K562 (cell line): ENCODE data around the gene NR0B2. TPM values are rescaled to one million over a fixed set of nuclear protein-coding genes. Genes with fewer than 3 reads are reported as not detected.
A peak's percentile ranks its signal among the peaks of the same experiment; 100 is the strongest.

ENCODE experiments used
- ATAC-seq: fragments of 200-7000 bp; cut with Tn5 transposase; 3 replicates; pipeline ENCODE4 v1.9.1; 2020; ENCODE audit warnings: moderate library complexity
- BruUV-seq: library from RNA; stranded (reverse); fragments of 400-500 nt; replicated peaks from 2 replicates; lab custom pipeline; 2021; lab: Mats Ljungman, UMichigan
- CTCF ChIA-PET: fragments of 300-600 bp; formaldehyde crosslinking; extraction: SDS; loops from one replicate; lab custom pipeline; 2021; ENCODE audit warnings: low intra/inter-chr PET ratio; lab: Yijun Ruan, JAX
- POLR2A ChIA-PET: fragments of 300-600, 350-650 bp; sonication (Branson Sonifier 250); formaldehyde crosslinking; extraction: SDS; loops from one replicate; lab custom pipeline; 2021; ENCODE audit warnings: antibody characterized with exemption, inconsistent platforms; lab: Yijun Ruan, JAX
- DNase-seq, 4 experiments: peaks; one replicate each; pipeline versions ENCODE4 v3.0.0 to v3.0.0-alpha.2; 2011 to 2018; ENCODE audit warnings: low spot score in 3 of 4, mixed read lengths in 3 of 4; ENCODE audit errors: extremely low read depth in 1 of 4
- FAIRE-seq: peaks from 2 replicates; lab custom pipeline; 2011; peaks lifted over from hg19 to GRCh38; lab: Jason Lieb, UNC
- H2AFZ ChIP-seq: 2 replicates; pipeline ENCODE4 v1.6.0; 2011; ENCODE audit warnings: low read depth, low read length, control low read depth, inconsistent platforms
- H3K27ac ChIP-seq: fragments of 200-600 bp; 3 replicates; pipeline ENCODE4 v1.8.0; 2011; ENCODE audit warnings: low read depth, mild to moderate bottlenecking, control low read depth, inconsistent platforms, low read length, moderate library complexity, mixed read lengths; ENCODE audit errors: extremely low read depth
- H3K27me3 ChIP-seq, 2 experiments: fragments of 300-600 bp in 1 of 2; 2 replicates in 1 of 2; 3 replicates in 1 of 2; pipeline versions ENCODE4 v1.6.0 to v1.8.0; 2011; ENCODE audit warnings: inconsistent platforms in 2 of 2, low read length in 2 of 2, mild to moderate bottlenecking in 1 of 2, mixed read lengths in 1 of 2, moderate library complexity in 1 of 2; ENCODE audit not compliant: control insufficient read depth in 2 of 2, insufficient read depth in 2 of 2
- H3K36me3 ChIP-seq: fragments of 300-600 bp; 3 replicates; pipeline ENCODE4 v1.8.0; 2011; ENCODE audit warnings: mild to moderate bottlenecking, low read length, inconsistent platforms; ENCODE audit not compliant: control insufficient read depth, insufficient read depth
- H3K4me1 ChIP-seq, 2 experiments: fragments of 200-600 bp in 1 of 2; replicated peaks in 1 of 2; 2 replicates in 1 of 2; 3 replicates in 1 of 2; pipeline versions ENCODE4 v1.5.1 to v1.8.0; 2011; ENCODE audit warnings: inconsistent platforms in 2 of 2, low read length in 2 of 2, mild to moderate bottlenecking in 1 of 2, mixed read lengths in 1 of 2, moderate library complexity in 1 of 2; ENCODE audit not compliant: control insufficient read depth in 2 of 2, insufficient read depth in 2 of 2
- H3K4me2 ChIP-seq: 2 replicates; pipeline ENCODE4 v1.6.1; 2011; ENCODE audit warnings: low read length, control low read depth, inconsistent platforms, mixed read lengths; ENCODE audit not compliant: insufficient read depth
- H3K4me3 ChIP-seq: fragments of 200-600 bp; sonication (generic), shearing (Covaris generic); 2 replicates; pipeline ENCODE4 v1.5.1; 2016; ENCODE audit warnings: control low read depth, inconsistent platforms
- H3K79me2 ChIP-seq: fragments of 200-600 bp; 3 replicates; pipeline ENCODE4 v1.8.0; 2011; ENCODE audit warnings: low read length, inconsistent platforms; ENCODE audit not compliant: control insufficient read depth, insufficient read depth
- H3K9ac ChIP-seq, 2 experiments: 2 replicates each; pipeline versions ENCODE4 v1.6.0 to v1.6.1; 2011; ENCODE audit warnings: low read depth in 2 of 2, low read length in 2 of 2, control low read depth in 1 of 2, inconsistent platforms in 1 of 2, mild to moderate bottlenecking in 1 of 2, mixed read lengths in 1 of 2; ENCODE audit not compliant: insufficient read depth in 1 of 2
- H3K9me1 ChIP-seq: one replicate; pipeline ENCODE4 v1.6.0; 2011; ENCODE audit warnings: inconsistent platforms, mild to moderate bottlenecking, low read length, moderate library complexity; ENCODE audit not compliant: control insufficient read depth, insufficient read depth
- H3K9me3 ChIP-seq: replicated peaks from 2 replicates; pipeline ENCODE4 v1.5.1; 2011; ENCODE audit warnings: low read depth, low read length, inconsistent platforms; ENCODE audit not compliant: control insufficient read depth, insufficient read depth
- H4K20me1 ChIP-seq: replicated peaks from 2 replicates; pipeline ENCODE4 v1.6.1; 2011; ENCODE audit warnings: low read length, inconsistent platforms, mixed read lengths; ENCODE audit not compliant: control insufficient read depth, insufficient read depth
- CEBPG ChIP-seq, 3 experiments: fragments of 200-800 bp in 1 of 3; sonication (Bioruptor generic) in 1 of 3; sonication (generic) in 1 of 3; formaldehyde crosslinking in 1 of 3; IDR thresholded peaks in 2 of 3; conservative IDR thresholded peaks in 1 of 3; 2 replicates each; pipeline versions ENCODE4 v1.6.1 to v1.8.0; 2016 to 2022; ENCODE audit warnings: missing compliant biosample characterization in 2 of 3, missing genetic modification characterization in 2 of 3, mild to moderate bottlenecking in 1 of 3, missing genetic modification reagents in 1 of 3
- CHCHD3 ChIP-seq: fragments of 250-450 bp; sonication (Bioruptor Pico); IDR thresholded peaks from 2 replicates; pipeline ENCODE4 v2.1.2; 2022; ENCODE audit warnings: mild to moderate bottlenecking
- EP300 ChIP-seq: IDR thresholded peaks from 2 replicates; pipeline ENCODE4 v1.6.1; 2012; ENCODE audit warnings: low read length, improper control_type of control experiment
- ERF ChIP-seq: fragments of 450-650 bp; formaldehyde crosslinking; IDR thresholded peaks from 2 replicates; pipeline ENCODE4 v1.4.0; 2020; ENCODE audit warnings: mild to moderate bottlenecking, mixed read lengths
- FOXA3 ChIP-seq, 2 experiments: fragments of 450-650 bp in 1 of 2; sonication (generic) in 1 of 2; formaldehyde crosslinking; IDR thresholded peaks in 1 of 2; conservative IDR thresholded peaks in 1 of 2; 2 replicates each; pipeline versions ENCODE4 v1.4.0 to v1.8.0; 2020 to 2022; ENCODE audit warnings: mild to moderate bottlenecking in 2 of 2, missing genetic modification reagents in 1 of 2
- FOXJ2 ChIP-seq: fragments of 200-800 bp; sonication (Bioruptor generic); IDR thresholded peaks from 2 replicates; pipeline ENCODE4 v1.6.1; 2016; ENCODE audit warnings: missing genetic modification characterization, missing compliant biosample characterization
- HMGXB4 ChIP-seq: sonication (generic); formaldehyde crosslinking; IDR thresholded peaks from 2 replicates; pipeline ENCODE4 v1.8.1; 2023; ENCODE audit warnings: mild to moderate bottlenecking, missing genetic modification reagents
- HOMEZ ChIP-seq: fragments of 250-450 bp; sonication (Bioruptor Pico); IDR thresholded peaks from 2 replicates; pipeline ENCODE4 v1.4.0; 2020; ENCODE audit warnings: mild to moderate bottlenecking, moderate library complexity
- JUND ChIP-seq, 2 experiments: IDR thresholded peaks; 2 replicates in 1 of 2; 3 replicates in 1 of 2; pipeline ENCODE4 v1.6.1; 2011; ENCODE audit warnings: borderline replicate concordance in 2 of 2, low read depth in 2 of 2, low read length in 2 of 2, improper control_type of control experiment in 1 of 2, missing biosample characterization in 1 of 2, missing genetic modification characterization in 1 of 2, missing genetic modification reagents in 1 of 2
- MIER1 ChIP-seq: fragments of 450-650 bp; IDR thresholded peaks from 2 replicates; pipeline ENCODE4 v1.6.1; 2016; ENCODE audit warnings: antibody characterized with exemption, mild to moderate bottlenecking, low read depth
- MYNN ChIP-seq, 2 experiments: sonication (generic); formaldehyde crosslinking in 1 of 2; IDR thresholded peaks; 2 replicates each; pipeline versions ENCODE4 v1.5.0 to v1.6.1; 2016 to 2020; ENCODE audit warnings: antibody characterized with exemption in 1 of 2, missing genetic modification reagents in 1 of 2
- RBBP5 ChIP-seq: fragments of 200-600 bp; sonication (generic); IDR thresholded peaks from 2 replicates; pipeline ENCODE4 v1.6.1; 2012; ENCODE audit warnings: borderline replicate concordance, mild to moderate bottlenecking, low read length, control low read depth, inconsistent platforms; ENCODE audit not compliant: insufficient read depth, poor library complexity, severe bottlenecking
- RFX1 ChIP-seq: fragments of 450-650 bp; IDR thresholded peaks from 2 replicates; pipeline ENCODE4 v1.6.1; 2016; ENCODE audit warnings: mild to moderate bottlenecking, moderate library complexity
- WGBS: fragments of 100-300 bp; shearing (Covaris generic); methylation state at CpG from one replicate; pipeline ENCODE4 v1.1.6; 2016; ENCODE audit warnings: low coverage, mixed read lengths; ENCODE audit not compliant: insufficient coverage; ENCODE audit errors: missing lambda C conversion rate; 5-methylcytosine and 5-hydroxymethylcytosine counted together
- in situ Hi-C: fragments of 300-500 bp; cut with MboI; formaldehyde crosslinking; loops from 4 replicates; pipeline ENCODE4 v1.15.0; 2018; ENCODE audit warnings: inconsistent platforms, mixed read lengths
- intact Hi-C: fragments of 100-400 bp; cut with micrococcal nuclease; formaldehyde crosslinking; loops from 2 replicates; pipeline ENCODE4 v1.14.2; 2022
- polyA plus RNA-seq, 8 experiments: library from polyadenylated mRNA; depleted of rRNA in 4 of 8; stranded (reverse) in 5 of 8; unstranded in 3 of 8; fragments of >200 nt; fragmentation: Nextera tagmentation in 2 of 8; fragmentation: Illumina TruSeq in 1 of 8; extraction: Ambion mirVana in 2 of 8; extraction: Trizol in 1 of 8; gene quantifications; 2 replicates each; pipeline versions ENCODE4 v1.2.1 to v1.2.3, GENCODE V29; 2011 to 2014; ENCODE audit warnings: inconsistent platforms in 1 of 8, missing spikeins in 1 of 8
- total RNA-seq, 7 experiments: library from RNA; depleted of rRNA in 6 of 7; stranded (reverse); fragments of >200 nt in 6 of 7; fragmentation: Illumina TruSeq in 2 of 7; extraction: Trizol in 2 of 7; gene quantifications; 2 replicates each; pipeline versions ENCODE4 v1.2.1 to v1.2.3, GENCODE V29; 2011 to 2021; ENCODE audit warnings: low replicate concordance in 1 of 7

NR0B2 gene
- total and polyA plus RNA-seq, 9 of the 15 experiments (the other 6 are each of a cell fraction or from before 2014, with no cell fraction given): not detected

GRCh38 chr1:26921540-26922430 is 8.0 kb upstream of the NR0B2 start, which contains the start of gene NUDC (continued):
- peak; percentile 99 for TF ChIP-seq RBBP5

DNA sequence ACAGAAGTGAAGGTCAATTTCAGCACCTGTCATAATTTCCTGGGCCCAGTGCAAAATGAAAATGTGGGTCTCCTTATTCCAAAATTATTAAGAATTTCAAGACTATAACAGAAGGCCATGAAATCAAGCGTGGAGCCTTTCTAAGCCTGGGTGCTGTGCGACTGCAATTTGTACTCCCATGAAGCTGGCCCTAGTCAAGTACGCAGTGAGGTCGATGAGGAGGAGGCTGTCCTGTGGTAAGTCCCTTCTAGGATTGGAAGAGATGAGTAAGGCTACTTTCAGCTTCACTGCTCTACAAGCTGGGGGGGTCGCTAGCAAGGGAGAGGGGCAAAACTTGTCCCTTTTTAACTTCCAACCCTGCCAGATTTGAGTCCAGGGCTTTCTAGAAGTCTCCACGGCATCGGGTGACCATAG is 7.4 kb upstream of the NR0B2 start:
- intact Hi-C loops (no loop called here), in situ Hi-C loops (no loop called here)
- Histone ChIP-seq H3K9me3 (no peaks in the 10 kb centered on the region), H3K9ac (peak overlapping the region; percentile 37 to 80; a peak in 3 of 4 replicates), H3K9me1 (no peaks in the 10 kb centered on the region), H3K36me3 (peaks cover 35% of the 10 kb centered on the region), H3K4me3 (peak overlapping the region; percentile 79), H3K27me3 (no peaks in the 10 kb centered on the region; a peak in 1 of 5 replicates), H2AFZ (peak overlapping the region; percentile 98), H3K79me2 (peaks cover 42% of the 10 kb centered on the region), H3K4me2 (peak overlapping the region; percentile 97), H3K27ac (peak overlapping the region; percentile 50; the same call in 2 of the 3 replicates), H4K20me1 (peaks cover 12% of the 10 kb centered on the region), H3K4me1 (peaks cover 18 to 21% of the 10 kb centered on the region in 2 experiments; a peak in 4 of 5 replicates)
- CTCF ChIA-PET: no interaction called here
- POLR2A ChIA-PET: interaction anchor here (0.6 to 2.0 kb wide), 5 partner anchors 8 to 794 kb away, joined by 3 to 11 read pairs (median 3); partner anchors contain the start of gene GPATCH3
- BruUV-seq: no TSS peak
- no peak for DNase-seq
- 10% methylated on average over 7 of the region's 7 CpGs for WGBS
- FAIRE-seq: no peak
- peak; percentile 20 for ATAC-seq
- TF ChIP-seq HMGXB4 (CRISPR knock-in tag): 0 out of 2 replicates have a peak, but pooled peaks have one; percentile 4
- TF ChIP-seq ERF (CRISPR knock-in tag): peak; percentile 61; the same call in 1 of the 2 replicates
- peak in 1 of 2 experiments; percentile 17; a peak in 1 of 4 replicates for TF ChIP-seq FOXA3 (CRISPR knock-in tag; conservative IDR thresholded peaks at IDR 0.05 in 1 of 2, IDR thresholded peaks at IDR 0.05 in 1 of 2)
- TF ChIP-seq RFX1: peak; percentile 97
- no peak for TF ChIP-seq CHCHD3 (CRISPR knock-in tag)
- TF ChIP-seq MYNN (IDR thresholded peaks at IDR 0.05): peak; percentile 77; the same call in 1 of the 2 replicates
- no peak for TF ChIP-seq MYNN (CRISPR knock-in tag; IDR thresholded peaks at IDR 0.05)
- peak; percentile 55; the same call in 1 of the 2 replicates for TF ChIP-seq EP300
- TF ChIP-seq CEBPG (CRISPR knock-in tag; IDR thresholded peaks at IDR 0.05): 0 out of 2 replicates have a peak, but pooled peaks have one; percentile 28
- no peak for TF ChIP-seq CEBPG (tag; conservative IDR thresholded peaks at IDR 0.05 in 1 of 2, IDR thresholded peaks at IDR 0.05 in 1 of 2)
- peak; percentile 72; the same call in 1 of the 2 replicates for TF ChIP-seq FOXJ2 (tag)
- no peak for TF ChIP-seq MIER1
- TF ChIP-seq JUND (IDR thresholded peaks at IDR 0.05; ENCODE audit: borderline replicate concordance, low read depth, low read length): no peak
- 0 out of 3 replicates have a peak, but pooled peaks have one; percentile 14 for TF ChIP-seq JUND (tag; IDR thresholded peaks at IDR 0.05; ENCODE audit: borderline replicate concordance, low read depth, low read length)
- peak; percentile 13; the same call in 1 of the 2 replicates for TF ChIP-seq HOMEZ (CRISPR knock-in tag)
